GM23338 (cell line): ENCODE data around the gene TCF12. TPM values are rescaled to one million over a fixed set of nuclear protein-coding genes. Genes with fewer than 3 reads are reported as not detected.
A peak's percentile ranks its signal among the peaks of the same experiment; 100 is the strongest.

Source experiments
- ATAC-seq: fragments of 200-7000 bp; cut with Tn5 transposase; 3 replicates; pipeline ENCODE4 v1.9.1; 2020
- DNase-seq: peaks from one replicate; pipeline ENCODE4 v3.0.0-alpha.2; 2015; ENCODE audit warnings: low spot score
- H2AFZ ChIP-seq: fragments of 200-600 bp; sonication (generic); 2 replicates; pipeline ENCODE4 v1.8.0; 2016; ENCODE audit warnings: antibody characterized with exemption, mild to moderate bottlenecking, moderate library complexity
- H3F3A ChIP-seq: fragments of 200-600 bp; sonication (generic); replicated peaks from 2 replicates; pipeline ENCODE4 v1.8.0; 2017; ENCODE audit warnings: antibody characterized with exemption, mixed run types, low read depth
- H3K27ac ChIP-seq: fragments of 200-600 bp; sonication (generic); 2 replicates; pipeline ENCODE4 v1.6.1; 2016; ENCODE audit warnings: low read depth
- H3K27me3 ChIP-seq: fragments of 200-600 bp; sonication (generic); 2 replicates; pipeline ENCODE4 v1.8.0; 2016; ENCODE audit warnings: mild to moderate bottlenecking, mixed run types, moderate library complexity; ENCODE audit not compliant: insufficient read depth
- H3K36me3 ChIP-seq: fragments of 200-600 bp; sonication (generic); 2 replicates; pipeline ENCODE4 v1.8.0; 2016; ENCODE audit warnings: mild to moderate bottlenecking; ENCODE audit not compliant: insufficient read depth
- H3K4me1 ChIP-seq: fragments of 200-600 bp; sonication (generic); 2 replicates; pipeline ENCODE4 v1.8.0; 2016; ENCODE audit warnings: mild to moderate bottlenecking, moderate library complexity; ENCODE audit not compliant: insufficient read depth
- H3K4me2 ChIP-seq: fragments of 200-600 bp; sonication (generic); 2 replicates; pipeline ENCODE4 v1.7.1; 2017; ENCODE audit warnings: mixed run types
- H3K4me3 ChIP-seq: fragments of 200-600 bp; sonication (generic); 2 replicates; pipeline ENCODE4 v1.6.1; 2016; ENCODE audit warnings: mixed run types
- H3K79me2 ChIP-seq: fragments of 200-600 bp; sonication (generic); replicated peaks from 2 replicates; pipeline ENCODE4 v1.8.0; 2017; ENCODE audit warnings: mild to moderate bottlenecking; ENCODE audit not compliant: insufficient read depth
- H3K9me2 ChIP-seq: fragments of 200-600 bp; sonication (generic); 2 replicates; pipeline ENCODE4 v1.8.0; 2017; ENCODE audit not compliant: insufficient read depth
- H4K20me1 ChIP-seq: fragments of 200-600 bp; sonication (generic); replicated peaks from 2 replicates; pipeline ENCODE4 v1.8.0; 2017; ENCODE audit warnings: mild to moderate bottlenecking; ENCODE audit not compliant: insufficient read depth
- H3K27ac Mint-ChIP-seq: 2 replicates; pipeline ENCODE4 v1.8.0; 2020; ENCODE audit warnings: inconsistent platforms, mild to moderate bottlenecking, moderate library complexity, mixed read lengths
- H3K27me3 Mint-ChIP-seq: 3 replicates; pipeline ENCODE4 v1.8.0; 2022; ENCODE audit warnings: low read depth, mild to moderate bottlenecking, moderate library complexity, mixed read lengths, inconsistent platforms; ENCODE audit not compliant: insufficient read depth, poor library complexity
- H3K36me3 Mint-ChIP-seq: 3 replicates; pipeline ENCODE4 v1.8.0; 2021; ENCODE audit warnings: low read depth, mild to moderate bottlenecking, inconsistent platforms, moderate library complexity, mixed read lengths
- H3K4me1 Mint-ChIP-seq: 3 replicates; pipeline ENCODE4 v1.8.0; 2020; ENCODE audit warnings: mild to moderate bottlenecking, inconsistent platforms, mixed read lengths
- H3K4me3 Mint-ChIP-seq: 3 replicates; pipeline ENCODE4 v1.8.0; 2021; ENCODE audit warnings: moderate library complexity, mild to moderate bottlenecking, inconsistent platforms, mixed read lengths
- H3K9me3 Mint-ChIP-seq: 3 replicates; pipeline ENCODE4 v1.8.0; 2020; ENCODE audit warnings: moderate library complexity, mild to moderate bottlenecking, inconsistent platforms, mixed read lengths
- CREB1 ChIP-seq: fragments of 250-450 bp; sonication (Bioruptor Pico); IDR thresholded peaks from 2 replicates; pipeline ENCODE4 v1.5.0; 2020; ENCODE audit warnings: low read depth, mild to moderate bottlenecking, moderate library complexity
- EZH2 ChIP-seq: fragments of 200-600 bp; sonication (generic); IDR thresholded peaks from one replicate; pipeline ENCODE4 v1.8.0; 2017; ENCODE audit warnings: antibody characterized with exemption, mild to moderate bottlenecking, low read depth; ENCODE audit not compliant: unreplicated experiment
- EZH2phosphoT487 ChIP-seq: fragments of 200-600 bp; sonication (generic); IDR thresholded peaks from one replicate; pipeline ENCODE4 v1.8.1; 2018; ENCODE audit warnings: antibody characterized with exemption; ENCODE audit not compliant: unreplicated experiment
- JUNB ChIP-seq: IDR thresholded peaks from one replicate; pipeline ENCODE4 v1.6.1; 2016; ENCODE audit warnings: antibody characterized with exemption; ENCODE audit not compliant: unreplicated experiment
- NANOG ChIP-seq: IDR thresholded peaks from 2 replicates; pipeline ENCODE4 v1.6.1; 2016; ENCODE audit warnings: antibody characterized with exemption, borderline replicate concordance
- POLR2AphosphoS5 ChIP-seq: IDR thresholded peaks from 2 replicates; pipeline ENCODE4 v1.6.1; 2016; ENCODE audit warnings: antibody characterized with exemption, low read depth
- STAT1 ChIP-seq: IDR thresholded peaks from one replicate; pipeline ENCODE4 v1.6.1; 2016; ENCODE audit warnings: antibody characterized with exemption; ENCODE audit not compliant: unreplicated experiment
- ZNF114 ChIP-seq: fragments of 250-450 bp; sonication (Bioruptor Pico); IDR thresholded peaks from 2 replicates; pipeline ENCODE4 v1.5.0; 2020; ENCODE audit warnings: mild to moderate bottlenecking, moderate library complexity
- ZNF331 ChIP-seq: fragments of 250-450 bp; sonication (Bioruptor Pico); IDR thresholded peaks from 2 replicates; pipeline ENCODE4 v1.5.0; 2020; ENCODE audit warnings: low read depth, mild to moderate bottlenecking, moderate library complexity
- polyA plus RNA-seq: library from polyadenylated mRNA; unstranded; fragments of >200 nt; fragmentation: Nextera tagmentation; extraction: Ambion mirVana; gene quantifications from 2 replicates; pipeline ENCODE4 v1.2.1, GENCODE V29; 2016
- total RNA-seq: library from RNA; depleted of rRNA; stranded (reverse); fragments of >200 nt; shearing (Covaris generic); gene quantifications from 2 replicates; pipeline ENCODE4 v1.2.3, GENCODE V29; 2014
- TF ChIP-seq, protein P1 (sequence below): fragments of 250-450 bp; sonication (Bioruptor Pico); IDR thresholded peaks from 2 replicates; pipeline ENCODE4 v1.5.0; 2020; ENCODE audit warnings: mild to moderate bottlenecking, moderate library complexity
- TF ChIP-seq, protein P2 (sequence below), 2 experiments: fragments of 200-600 bp in 1 of 2; sonication (generic) in 1 of 2; conservative IDR thresholded peaks; 2 replicates each; pipeline versions ENCODE4 v1.5.1 to v1.6.1; 2016 to 2017; ENCODE audit warnings: antibody characterized with exemption in 2 of 2, low read depth in 2 of 2, mild to moderate bottlenecking in 2 of 2, moderate library complexity in 1 of 2
- TF ChIP-seq, protein P3 (sequence below): IDR thresholded peaks from one replicate; pipeline ENCODE4 v1.6.1; 2018; ENCODE audit warnings: antibody characterized with exemption; ENCODE audit not compliant: unreplicated experiment
- TF ChIP-seq, protein P4 (sequence below): IDR thresholded peaks from 2 replicates; pipeline ENCODE4 v1.6.1; 2016; ENCODE audit warnings: antibody characterized with exemption

Gene TCF12
- total and polyA plus RNA-seq, 2 experiments from 2014 or later, result 27.6 to 104 TPM

DNA sequence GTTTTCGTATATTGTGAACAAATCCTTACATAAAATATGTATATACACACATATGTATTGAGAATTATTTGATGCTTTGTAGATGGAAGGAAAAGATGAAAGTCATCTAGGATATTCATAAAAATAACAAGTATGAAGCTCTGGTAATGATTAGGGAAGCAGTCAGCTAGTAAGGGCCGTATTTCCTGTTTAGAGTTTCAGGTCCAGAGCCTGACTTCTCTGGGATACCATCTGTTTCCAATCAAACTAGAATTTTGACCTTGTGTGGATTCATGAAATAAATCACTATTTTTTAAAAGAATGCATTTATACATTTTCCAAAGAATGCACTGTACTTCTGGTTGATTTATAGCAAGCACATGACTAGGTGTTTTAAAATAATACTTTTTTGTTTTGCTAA lies 301.8 kb downstream of the TCF12 start:
- H3K27me3 ChIP-seq, result no peaks in the 10 kb centered on the region
- no peaks in the 10 kb centered on the region for H4K20me1 ChIP-seq
- H3F3A ChIP-seq, result no peaks in the 10 kb centered on the region
- TF ChIP-seq, protein P1, sequence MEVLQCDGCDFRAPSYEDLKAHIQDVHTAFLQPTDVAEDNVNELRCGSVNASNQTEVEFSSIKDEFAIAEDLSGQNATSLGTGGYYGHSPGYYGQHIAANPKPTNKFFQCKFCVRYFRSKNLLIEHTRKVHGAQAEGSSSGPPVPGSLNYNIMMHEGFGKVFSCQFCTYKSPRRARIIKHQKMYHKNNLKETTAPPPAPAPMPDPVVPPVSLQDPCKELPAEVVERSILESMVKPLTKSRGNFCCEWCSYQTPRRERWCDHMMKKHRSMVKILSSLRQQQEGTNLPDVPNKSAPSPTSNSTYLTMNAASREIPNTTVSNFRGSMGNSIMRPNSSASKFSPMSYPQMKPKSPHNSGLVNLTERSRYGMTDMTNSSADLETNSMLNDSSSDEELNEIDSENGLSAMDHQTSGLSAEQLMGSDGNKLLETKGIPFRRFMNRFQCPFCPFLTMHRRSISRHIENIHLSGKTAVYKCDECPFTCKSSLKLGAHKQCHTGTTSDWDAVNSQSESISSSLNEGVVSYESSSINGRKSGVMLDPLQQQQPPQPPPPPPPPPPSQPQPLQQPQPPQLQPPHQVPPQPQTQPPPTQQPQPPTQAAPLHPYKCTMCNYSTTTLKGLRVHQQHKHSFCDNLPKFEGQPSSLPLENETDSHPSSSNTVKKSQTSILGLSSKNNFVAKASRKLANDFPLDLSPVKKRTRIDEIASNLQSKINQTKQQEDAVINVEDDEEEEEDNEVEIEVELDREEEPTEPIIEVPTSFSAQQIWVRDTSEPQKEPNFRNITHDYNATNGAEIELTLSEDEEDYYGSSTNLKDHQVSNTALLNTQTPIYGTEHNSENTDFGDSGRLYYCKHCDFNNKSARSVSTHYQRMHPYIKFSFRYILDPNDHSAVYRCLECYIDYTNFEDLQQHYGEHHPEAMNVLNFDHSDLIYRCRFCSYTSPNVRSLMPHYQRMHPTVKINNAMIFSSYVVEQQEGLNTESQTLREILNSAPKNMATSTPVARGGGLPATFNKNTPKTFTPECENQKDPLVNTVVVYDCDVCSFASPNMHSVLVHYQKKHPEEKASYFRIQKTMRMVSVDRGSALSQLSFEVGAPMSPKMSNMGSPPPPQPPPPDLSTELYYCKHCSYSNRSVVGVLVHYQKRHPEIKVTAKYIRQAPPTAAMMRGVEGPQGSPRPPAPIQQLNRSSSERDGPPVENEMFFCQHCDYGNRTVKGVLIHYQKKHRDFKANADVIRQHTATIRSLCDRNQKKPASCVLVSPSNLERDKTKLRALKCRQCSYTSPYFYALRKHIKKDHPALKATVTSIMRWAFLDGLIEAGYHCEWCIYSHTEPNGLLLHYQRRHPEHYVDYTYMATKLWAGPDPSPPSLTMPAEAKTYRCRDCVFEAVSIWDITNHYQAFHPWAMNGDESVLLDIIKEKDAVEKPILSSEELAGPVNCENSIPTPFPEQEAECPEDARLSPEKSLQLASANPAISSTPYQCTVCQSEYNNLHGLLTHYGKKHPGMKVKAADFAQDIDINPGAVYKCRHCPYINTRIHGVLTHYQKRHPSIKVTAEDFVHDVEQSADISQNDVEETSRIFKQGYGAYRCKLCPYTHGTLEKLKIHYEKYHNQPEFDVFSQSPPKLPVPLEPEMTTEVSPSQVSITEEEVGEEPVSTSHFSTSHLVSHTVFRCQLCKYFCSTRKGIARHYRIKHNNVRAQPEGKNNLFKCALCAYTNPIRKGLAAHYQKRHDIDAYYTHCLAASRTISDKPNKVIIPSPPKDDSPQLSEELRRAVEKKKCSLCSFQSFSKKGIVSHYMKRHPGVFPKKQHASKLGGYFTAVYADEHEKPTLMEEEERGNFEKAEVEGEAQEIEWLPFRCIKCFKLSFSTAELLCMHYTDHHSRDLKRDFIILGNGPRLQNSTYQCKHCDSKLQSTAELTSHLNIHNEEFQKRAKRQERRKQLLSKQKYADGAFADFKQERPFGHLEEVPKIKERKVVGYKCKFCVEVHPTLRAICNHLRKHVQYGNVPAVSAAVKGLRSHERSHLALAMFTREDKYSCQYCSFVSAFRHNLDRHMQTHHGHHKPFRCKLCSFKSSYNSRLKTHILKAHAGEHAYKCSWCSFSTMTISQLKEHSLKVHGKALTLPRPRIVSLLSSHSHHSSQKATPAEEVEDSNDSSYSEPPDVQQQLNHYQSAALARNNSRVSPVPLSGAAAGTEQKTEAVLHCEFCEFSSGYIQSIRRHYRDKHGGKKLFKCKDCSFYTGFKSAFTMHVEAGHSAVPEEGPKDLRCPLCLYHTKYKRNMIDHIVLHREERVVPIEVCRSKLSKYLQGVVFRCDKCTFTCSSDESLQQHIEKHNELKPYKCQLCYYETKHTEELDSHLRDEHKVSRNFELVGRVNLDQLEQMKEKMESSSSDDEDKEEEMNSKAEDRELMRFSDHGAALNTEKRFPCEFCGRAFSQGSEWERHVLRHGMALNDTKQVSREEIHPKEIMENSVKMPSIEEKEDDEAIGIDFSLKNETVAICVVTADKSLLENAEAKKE (CRISPR knock-in tag), result no peak
- TF ChIP-seq JUNB, result no peak
- TF ChIP-seq EZH2phosphoT487, result no peak
- no peak for TF ChIP-seq STAT1
- TF ChIP-seq, protein P2, sequence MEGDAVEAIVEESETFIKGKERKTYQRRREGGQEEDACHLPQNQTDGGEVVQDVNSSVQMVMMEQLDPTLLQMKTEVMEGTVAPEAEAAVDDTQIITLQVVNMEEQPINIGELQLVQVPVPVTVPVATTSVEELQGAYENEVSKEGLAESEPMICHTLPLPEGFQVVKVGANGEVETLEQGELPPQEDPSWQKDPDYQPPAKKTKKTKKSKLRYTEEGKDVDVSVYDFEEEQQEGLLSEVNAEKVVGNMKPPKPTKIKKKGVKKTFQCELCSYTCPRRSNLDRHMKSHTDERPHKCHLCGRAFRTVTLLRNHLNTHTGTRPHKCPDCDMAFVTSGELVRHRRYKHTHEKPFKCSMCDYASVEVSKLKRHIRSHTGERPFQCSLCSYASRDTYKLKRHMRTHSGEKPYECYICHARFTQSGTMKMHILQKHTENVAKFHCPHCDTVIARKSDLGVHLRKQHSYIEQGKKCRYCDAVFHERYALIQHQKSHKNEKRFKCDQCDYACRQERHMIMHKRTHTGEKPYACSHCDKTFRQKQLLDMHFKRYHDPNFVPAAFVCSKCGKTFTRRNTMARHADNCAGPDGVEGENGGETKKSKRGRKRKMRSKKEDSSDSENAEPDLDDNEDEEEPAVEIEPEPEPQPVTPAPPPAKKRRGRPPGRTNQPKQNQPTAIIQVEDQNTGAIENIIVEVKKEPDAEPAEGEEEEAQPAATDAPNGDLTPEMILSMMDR (conservative IDR thresholded peaks at IDR 0.05; ENCODE audit: low read depth in 2 of 2), result no peak
- TF ChIP-seq, protein P3, sequence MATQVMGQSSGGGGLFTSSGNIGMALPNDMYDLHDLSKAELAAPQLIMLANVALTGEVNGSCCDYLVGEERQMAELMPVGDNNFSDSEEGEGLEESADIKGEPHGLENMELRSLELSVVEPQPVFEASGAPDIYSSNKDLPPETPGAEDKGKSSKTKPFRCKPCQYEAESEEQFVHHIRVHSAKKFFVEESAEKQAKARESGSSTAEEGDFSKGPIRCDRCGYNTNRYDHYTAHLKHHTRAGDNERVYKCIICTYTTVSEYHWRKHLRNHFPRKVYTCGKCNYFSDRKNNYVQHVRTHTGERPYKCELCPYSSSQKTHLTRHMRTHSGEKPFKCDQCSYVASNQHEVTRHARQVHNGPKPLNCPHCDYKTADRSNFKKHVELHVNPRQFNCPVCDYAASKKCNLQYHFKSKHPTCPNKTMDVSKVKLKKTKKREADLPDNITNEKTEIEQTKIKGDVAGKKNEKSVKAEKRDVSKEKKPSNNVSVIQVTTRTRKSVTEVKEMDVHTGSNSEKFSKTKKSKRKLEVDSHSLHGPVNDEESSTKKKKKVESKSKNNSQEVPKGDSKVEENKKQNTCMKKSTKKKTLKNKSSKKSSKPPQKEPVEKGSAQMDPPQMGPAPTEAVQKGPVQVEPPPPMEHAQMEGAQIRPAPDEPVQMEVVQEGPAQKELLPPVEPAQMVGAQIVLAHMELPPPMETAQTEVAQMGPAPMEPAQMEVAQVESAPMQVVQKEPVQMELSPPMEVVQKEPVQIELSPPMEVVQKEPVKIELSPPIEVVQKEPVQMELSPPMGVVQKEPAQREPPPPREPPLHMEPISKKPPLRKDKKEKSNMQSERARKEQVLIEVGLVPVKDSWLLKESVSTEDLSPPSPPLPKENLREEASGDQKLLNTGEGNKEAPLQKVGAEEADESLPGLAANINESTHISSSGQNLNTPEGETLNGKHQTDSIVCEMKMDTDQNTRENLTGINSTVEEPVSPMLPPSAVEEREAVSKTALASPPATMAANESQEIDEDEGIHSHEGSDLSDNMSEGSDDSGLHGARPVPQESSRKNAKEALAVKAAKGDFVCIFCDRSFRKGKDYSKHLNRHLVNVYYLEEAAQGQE, result no peak
- no peak for TF ChIP-seq CREB1 (CRISPR knock-in tag)
- TF ChIP-seq ZNF331 (CRISPR knock-in tag), result no peak
- no peak for TF ChIP-seq POLR2AphosphoS5
- no peak for TF ChIP-seq EZH2
- no peak for TF ChIP-seq NANOG
- no peak for TF ChIP-seq ZNF114
- TF ChIP-seq, protein P4, sequence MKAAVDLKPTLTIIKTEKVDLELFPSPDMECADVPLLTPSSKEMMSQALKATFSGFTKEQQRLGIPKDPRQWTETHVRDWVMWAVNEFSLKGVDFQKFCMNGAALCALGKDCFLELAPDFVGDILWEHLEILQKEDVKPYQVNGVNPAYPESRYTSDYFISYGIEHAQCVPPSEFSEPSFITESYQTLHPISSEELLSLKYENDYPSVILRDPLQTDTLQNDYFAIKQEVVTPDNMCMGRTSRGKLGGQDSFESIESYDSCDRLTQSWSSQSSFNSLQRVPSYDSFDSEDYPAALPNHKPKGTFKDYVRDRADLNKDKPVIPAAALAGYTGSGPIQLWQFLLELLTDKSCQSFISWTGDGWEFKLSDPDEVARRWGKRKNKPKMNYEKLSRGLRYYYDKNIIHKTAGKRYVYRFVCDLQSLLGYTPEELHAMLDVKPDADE, result no peak
- H3K4me3 ChIP-seq, result peak overlapping the region; percentile 28
- no peak for DNase-seq
- Mint-ChIP-seq H3K27me3 (no peaks in the 10 kb centered on the region), H3K4me3 (peak overlapping the region; percentile 75), H3K27ac (peak overlapping the region; percentile 27; the same call in 1 of the 2 replicates), H3K9me3 (no peaks in the 10 kb centered on the region), H3K4me1 (peaks cover 62% of the 10 kb centered on the region), H3K36me3 (no peaks in the 10 kb centered on the region)
- no peak for ATAC-seq
- no peak overlapping the region for H3K27ac ChIP-seq
- no peaks in the 10 kb centered on the region for H3K9me2 ChIP-seq
- H3K79me2 ChIP-seq, result peaks cover 41% of the 10 kb centered on the region
- H2AFZ ChIP-seq, result no peak overlapping the region
- H3K36me3 ChIP-seq, result no peaks in the 10 kb centered on the region
- peaks cover 43% of the 10 kb centered on the region for H3K4me1 ChIP-seq
- H3K4me2 ChIP-seq, result peak overlapping the region; percentile 22
